NCI-H748 (cell line): ENCODE results near the gene P2RY14.

Experiments used
- DNase-seq: peaks from one replicate; lab custom pipeline; 2025; ENCODE audit not compliant: unreplicated experiment; lab: John Stamatoyannopoulos, UW

Gene P2RY14

DNA sequence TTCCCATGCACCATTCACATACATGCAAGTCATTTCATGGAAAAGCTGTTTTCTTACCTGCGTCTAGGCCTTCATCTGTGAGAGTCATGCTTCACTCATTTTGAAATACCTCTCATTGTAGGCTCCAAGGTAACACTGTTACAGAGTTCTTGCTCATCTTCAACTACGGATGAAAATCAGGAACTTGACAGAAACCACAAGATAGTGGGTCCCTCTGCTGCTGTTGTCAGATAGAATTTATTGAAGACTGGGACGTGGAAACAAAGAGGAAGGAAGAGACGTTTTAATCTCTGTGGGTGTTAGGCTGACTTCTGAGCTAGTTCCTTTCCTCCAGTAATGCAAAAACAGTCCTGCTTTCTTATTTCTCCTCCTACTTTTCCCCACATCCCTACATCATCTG lies at the start of gene P2RY14:
Gene P2RY14, minus strand, starts transcription at position 313 of the 400 bp plus-strand sequence. CDS start 64,226 bp downstream, outside the sequence.
- DNase-seq, result no peak

DNA sequence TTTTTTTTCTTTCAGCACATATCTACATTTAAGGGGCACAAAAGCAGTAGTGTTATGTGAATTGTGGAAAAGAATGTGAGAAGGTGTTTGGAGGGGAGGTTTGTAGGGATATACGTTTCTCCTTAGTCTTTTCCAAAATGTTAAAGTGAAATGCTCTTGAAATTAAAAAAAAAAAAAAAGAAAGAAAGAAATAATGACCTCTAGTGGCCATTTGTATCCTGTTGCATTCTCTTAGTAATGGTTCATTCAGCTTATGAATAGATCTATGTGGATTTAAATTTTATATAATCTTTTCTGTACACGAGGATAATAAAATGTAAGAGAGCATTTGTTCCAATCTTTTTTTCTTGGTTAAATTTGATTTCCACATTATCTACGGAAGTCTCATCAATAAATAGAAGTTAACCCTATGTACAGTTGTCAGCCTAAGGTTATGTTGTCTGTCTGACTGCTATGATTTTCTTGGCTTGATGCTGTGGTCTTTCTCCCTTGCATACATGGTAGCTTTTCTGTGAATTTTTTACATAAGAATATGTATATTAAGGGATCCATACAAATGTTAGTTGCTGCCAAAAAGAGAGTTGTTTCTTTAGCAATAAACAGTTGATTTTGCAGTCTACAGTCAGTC lies 49.3 kb upstream of the P2RY14 start:
- no peak for DNase-seq

DNA sequence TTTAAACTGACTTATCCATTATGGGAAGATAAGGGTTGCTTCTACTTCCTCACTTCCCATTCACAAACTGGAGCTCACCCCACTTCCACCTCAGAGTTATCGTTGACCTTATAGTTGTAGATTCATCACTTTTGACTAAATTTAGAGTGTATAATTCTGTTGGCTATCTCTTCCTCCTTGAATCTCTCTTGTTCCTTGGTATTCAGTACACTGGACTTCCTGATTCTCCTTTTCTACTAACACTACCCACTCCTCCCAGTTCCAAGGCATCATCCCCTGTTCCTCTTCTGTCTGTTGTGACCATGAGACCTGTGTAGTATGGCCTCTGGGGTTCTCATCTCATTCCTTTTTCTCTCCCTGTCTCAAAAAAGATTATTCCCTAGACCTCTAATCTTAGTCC lies 44.2 kb upstream of the P2RY14 start:
- no peak for DNase-seq

DNA sequence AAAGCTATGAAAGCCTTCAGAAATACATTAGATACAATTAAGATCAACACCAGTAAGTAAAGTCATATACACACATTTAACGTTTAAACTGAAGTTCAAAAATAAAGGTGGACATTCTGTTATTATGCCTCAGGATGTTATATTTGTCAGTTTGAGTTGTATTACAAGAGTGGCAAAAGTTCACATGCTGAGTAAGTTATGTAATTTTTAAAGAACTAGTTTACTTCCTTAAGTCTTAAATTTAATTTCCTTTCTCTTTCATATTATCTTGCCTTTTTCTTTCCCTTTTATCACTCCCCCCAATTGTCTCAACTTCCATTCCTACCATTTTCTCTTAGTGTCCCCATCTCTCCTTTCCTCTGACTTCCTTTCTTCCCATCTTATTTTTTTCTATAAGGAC lies 43.2 kb upstream of the P2RY14 start:
- DNase-seq, result no peak

DNA sequence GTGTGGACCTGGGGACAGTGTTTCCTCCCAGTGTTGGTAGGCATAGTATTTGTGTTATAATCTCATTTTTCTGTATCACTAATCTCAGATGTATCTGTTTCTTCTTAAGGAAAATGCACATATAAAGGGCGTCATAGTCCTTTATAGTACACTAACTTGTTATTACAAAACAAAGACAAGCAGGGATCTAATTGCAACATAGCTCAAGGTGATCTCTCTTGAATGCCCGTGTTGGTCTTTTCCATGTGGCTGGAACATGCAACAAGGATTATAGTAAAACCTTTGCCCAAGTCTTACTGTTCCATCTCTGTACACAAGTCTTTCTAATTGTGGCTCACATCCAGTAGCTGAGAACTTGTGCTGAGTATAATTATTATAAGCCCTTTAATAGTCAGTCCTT lies 41.8 kb upstream of the P2RY14 start:
- no peak for DNase-seq

DNA sequence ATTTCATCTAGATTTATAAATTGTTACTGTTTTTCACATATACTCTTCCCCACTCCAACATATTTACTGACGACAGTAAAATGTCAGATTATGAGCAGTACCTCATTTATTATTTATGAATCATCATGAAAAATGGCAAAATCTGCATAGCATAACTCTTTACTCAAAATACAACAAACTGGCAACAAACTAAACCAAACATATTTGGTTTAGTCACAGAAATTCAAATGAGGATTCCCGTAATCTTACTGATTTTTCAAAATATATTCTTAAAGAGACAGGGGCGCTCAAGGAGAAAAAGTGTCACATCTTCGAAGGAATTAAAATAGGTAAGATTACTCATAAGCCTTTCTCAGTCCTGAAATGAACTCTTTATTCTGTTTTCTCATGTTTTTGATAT lies 41.3 kb upstream of the P2RY14 start:
- DNase-seq, result no peak

DNA sequence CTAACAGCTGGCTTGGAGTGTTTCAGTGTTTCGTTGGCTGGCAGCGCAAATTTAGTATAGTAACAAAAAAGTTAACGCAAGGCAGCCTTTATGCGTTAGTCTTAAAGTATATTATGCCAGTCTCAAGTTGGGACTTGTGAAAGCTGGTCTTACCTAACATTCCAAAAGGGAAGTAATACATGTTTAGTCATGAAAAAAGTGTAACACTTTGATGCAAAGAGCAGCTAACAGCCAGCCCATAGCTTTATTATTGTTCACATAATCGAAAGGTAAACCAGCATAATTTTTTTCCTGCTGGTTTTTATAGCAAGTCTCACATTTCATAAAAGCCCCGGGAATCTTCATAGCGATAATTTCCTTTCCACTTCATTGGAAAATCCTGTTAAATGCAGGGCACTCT lies 40.6 kb upstream of the P2RY14 start:
- DNase-seq, result no peak

DNA sequence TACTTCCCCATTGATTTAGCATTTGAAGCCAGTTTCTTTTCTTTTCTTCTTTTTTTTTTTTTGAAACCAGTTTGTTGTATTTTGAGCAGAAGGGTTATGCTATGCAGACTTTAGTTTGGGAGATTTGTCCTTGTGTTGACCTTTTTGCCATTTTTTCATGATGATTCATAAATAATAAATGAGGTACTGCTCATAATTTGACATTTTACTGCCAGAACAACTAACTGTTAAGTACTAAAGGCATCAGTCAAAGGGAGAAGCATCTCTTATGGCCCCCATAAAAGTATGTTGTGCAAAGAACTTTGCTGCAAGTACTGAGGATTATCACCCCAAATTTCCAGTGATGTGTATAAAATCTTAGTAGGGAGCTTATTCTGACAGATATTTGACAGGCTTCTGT lies 40.0 kb upstream of the P2RY14 start:
- DNase-seq, result no peak

DNA sequence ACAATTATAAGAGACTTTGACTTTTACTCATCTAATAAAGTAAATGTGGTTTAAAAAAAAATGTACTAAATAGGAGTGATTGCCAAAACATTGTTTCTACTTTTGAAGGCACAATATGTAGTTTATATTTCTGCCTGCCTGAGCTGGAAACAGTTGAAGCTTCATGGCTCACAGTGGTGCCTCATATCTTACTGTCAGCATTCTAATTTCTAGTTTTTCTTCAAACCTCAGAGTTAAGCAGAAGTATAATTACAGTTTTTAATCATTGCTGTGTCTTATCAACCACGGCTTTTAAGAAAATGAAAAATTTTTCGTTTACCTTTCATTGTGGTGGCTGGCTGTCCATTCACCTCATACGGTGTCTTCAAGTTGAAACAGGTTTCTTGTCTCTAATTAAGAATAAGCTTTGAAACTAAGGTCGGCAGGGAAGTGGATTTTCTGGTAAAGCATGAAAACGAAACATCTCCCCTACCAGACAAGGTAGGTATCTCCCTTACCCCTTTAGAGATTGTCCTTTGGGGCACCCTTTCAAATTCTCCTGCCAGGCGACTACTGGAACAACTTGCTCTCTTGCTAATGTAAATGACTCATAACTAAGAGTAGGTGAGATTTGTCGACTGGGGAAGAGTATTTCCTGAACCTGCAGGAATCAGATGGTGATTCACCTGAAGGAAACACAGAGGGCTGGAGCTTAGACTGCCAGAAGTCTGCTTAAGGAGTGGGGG lies 38.1 kb upstream of the P2RY14 start, which contains the start of gene GPR87:
Gene GPR87, minus strand, starts transcription at position 554 of the 725 bp plus-strand sequence. CDS start 16,720 bp downstream, outside the sequence.
- no peak for DNase-seq

DNA sequence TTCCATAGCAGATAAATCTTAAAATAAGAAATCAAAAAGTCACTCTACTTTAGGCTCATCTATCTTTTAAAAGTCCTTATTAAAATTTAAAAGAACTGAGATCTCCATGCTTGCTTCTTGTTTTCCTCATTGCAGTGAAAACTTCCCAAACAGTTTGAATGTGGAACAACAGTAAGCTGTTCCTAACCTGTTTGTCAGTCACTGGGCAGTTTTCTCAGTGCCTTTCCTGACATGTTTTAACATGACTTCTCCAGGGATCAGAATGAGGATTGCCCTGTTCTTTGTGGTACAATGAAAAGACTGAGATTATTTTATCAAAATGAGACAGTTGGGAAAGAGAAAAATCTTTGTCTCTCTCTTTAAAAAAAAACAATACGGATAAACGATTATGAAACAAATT lies 37.5 kb upstream of the P2RY14 start:
- DNase-seq, result no peak

DNA sequence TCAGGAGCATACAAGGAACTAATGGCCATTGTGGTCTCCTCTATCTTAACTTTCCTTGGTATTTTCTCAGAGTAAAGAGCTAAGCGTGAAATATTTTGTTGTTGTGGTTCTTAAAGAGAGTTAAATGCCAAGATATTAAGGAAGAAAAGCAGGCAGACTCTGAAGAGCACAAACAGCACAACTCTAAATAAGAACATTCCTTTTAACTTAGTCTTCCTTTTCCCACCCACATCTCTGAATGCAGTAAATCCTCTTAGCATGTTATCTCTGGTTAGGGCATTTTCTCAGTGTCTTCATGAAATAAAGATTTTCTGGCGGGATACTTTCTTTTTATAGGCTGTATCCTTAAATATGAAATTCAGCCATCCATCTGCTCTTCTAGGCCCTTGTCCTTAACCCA lies 36.8 kb upstream of the P2RY14 start:
- no peak for DNase-seq

DNA sequence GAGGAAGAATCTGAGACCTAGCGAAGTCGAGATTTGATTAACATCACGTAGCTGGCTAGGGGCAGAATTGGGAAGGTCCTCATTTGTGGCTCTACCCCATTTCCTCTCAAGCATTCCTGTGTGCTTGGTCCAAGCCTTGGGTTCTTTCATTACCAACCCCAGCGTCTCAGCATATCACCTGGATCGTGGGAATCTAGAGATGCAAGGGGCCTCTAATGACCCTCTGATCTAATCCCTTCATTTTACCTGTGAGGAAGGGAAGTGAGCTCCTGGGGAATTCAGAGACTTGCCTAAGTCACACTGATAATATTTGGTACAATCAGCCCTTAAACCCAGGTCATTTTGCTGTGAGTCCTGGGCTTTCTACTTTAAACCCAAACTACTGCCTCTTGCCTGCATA lies 36.3 kb upstream of the P2RY14 start:
- no peak for DNase-seq

DNA sequence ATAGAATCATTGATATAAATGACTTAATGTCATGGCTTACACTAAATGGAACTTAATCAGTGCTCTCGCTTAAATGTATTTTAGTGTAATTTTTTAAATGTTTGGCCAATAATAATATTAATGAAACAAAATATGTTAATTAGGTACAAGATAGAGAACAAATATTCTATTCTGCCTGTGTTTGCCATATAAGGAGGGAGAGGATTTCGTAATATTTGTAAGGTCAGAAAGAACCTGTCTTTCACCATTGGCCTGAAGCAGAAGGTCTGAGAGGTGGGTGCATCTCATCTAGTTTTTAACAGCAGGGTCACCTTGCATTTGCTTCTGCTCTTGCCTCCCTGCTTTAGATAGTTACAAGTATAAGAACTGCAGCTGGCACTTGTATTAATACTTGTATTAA lies 35.8 kb upstream of the P2RY14 start:
- DNase-seq, result no peak

DNA sequence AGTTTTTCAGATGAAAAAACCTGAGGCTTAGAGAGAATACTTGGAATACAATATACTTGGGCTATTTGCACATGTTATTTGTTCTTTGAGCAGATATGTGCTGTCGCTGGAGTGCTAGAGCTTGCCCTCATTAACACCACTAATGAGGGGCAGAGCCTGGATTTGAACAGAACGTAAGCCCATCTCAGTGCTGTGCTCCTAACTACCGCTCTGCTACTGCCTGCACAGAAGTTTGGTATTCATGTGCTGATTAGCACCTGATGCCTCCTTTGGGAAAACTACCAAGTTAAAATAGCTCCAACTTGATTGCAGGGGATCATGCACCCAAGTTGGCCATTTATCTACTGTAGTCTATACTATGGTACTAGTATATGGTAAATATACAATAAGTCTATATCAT lies 34.6 kb upstream of the P2RY14 start:
- DNase-seq, result no peak

DNA sequence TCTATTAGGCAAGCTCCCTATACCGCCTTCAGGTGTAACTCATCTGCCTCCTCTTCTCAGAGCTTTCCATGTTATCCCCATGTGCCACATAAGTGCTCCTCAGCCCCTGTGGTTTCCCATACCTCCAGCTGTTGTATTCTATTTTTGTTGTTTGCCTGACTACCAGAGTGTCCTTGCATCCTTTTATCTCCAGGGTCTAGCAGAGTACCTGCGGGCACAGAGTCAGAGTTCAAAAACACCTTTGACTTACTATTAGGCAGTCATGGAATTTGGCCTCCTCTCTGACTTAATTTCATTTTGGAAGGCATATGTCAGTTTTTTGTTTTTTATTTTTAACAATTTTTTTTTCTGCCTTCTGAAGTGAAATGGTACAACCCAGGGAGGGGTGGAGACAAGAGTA lies 31.2 kb upstream of the P2RY14 start:
- DNase-seq, result no peak

DNA sequence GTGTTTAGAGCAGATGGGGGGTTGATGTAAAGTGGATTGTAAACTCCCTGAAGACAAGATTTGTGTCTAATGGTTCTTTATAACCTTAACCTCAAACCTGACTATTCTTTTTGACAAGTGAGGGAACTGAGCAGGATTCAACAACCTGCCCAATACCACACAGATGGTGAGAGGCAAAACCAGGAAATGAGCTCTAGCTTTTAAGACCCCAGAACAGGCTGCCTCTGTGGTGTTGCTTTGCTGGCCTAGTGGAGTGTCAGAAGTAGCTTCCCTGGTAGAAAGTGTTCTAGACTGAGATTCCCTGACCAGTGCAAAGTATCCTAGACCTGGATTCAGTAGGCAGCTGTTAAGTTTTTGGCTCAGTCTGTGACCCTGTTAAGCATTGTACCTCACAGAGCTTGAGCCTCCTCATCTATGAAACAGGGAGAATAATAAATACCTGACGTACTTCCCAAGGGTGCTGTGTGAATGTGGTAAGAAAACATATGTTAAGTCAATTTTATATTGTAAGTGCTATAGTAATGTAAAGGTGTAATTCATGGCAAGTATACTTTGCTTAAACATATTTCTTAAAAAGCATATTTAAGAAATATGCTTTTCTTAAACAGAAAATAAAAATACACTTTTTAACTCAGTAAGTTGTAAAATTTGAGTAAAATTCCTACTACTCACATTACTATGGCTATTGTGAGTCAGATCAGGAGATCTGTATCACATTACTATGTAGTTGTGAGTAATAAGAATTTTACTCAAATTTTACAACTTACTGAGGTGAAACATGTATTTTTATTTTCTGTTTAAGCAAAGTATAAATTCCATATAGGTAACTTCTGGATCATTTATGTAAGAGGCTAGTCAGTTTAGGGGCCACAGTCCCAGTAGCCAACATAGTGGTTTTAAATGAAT lies 29.5 kb upstream of the P2RY14 start:
- DNase-seq, result no peak

DNA sequence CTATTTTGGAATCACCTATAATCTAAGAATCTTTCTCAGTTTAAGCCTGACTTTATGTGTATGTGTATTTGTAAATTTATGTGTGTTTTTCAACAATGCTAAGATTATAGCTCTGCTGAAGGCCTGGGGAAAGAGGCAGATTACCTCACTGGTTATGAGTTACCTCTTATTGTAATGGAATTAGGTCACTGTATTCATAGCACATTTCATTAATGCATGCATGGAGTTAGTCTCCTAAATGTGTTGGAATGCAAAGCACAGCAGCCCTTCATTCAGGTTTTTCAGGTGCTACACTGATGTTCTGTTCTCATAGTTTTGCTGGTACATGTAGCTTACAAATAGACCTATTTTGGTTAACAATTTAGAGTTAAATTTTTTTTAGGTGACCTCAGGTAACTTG lies 28.8 kb upstream of the P2RY14 start:
- DNase-seq, result no peak

DNA sequence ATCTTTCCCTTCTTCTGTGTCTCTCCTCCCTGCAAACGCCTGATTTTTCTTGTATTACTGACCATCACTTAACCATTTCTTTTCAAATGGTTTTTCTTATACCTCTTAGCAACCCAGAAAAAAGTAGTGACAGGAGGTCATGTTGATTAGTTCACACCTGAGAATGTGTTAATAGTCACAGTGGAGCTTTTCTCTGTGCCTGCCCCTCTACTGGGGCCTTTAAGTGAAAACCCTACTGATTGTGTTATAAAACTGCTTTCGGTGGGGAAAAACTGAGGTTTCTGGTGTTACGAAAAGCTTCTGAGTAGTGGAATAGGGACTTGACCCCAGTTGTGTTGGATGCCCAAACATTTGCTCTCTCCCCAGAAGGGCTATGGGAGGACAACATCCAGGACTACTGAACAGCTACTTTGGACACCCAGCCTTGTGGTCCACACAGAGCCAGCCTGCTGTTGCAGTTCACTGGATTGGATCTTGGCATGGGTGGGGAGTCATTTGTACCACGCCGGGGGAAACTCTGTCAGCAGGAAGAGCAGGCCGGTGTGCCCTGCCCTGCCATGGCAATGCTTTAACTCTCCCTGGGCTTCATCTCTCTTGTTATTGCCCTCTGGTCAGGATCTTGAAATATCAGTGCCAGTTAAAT lies 27.9 kb upstream of the P2RY14 start:
- no peak for DNase-seq

DNA sequence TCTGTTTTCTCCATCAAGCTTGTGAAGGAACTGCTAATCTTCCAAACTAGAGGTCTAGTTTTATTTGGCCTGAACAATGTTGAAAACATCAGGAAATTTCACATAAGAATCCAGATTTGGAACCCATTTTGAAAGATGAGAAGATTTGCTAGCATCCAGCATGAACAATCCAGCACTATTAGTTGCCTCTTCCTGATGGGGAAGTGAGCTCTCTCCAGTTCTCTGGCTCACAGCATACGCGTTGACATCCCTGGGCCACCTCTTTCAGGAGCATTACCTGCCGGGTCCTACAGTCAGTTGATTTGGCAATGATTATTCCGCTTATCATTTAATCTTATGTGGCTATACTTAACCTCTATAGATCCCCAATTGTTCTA lies 27.4 kb upstream of the P2RY14 start:
- DNase-seq, result no peak

DNA sequence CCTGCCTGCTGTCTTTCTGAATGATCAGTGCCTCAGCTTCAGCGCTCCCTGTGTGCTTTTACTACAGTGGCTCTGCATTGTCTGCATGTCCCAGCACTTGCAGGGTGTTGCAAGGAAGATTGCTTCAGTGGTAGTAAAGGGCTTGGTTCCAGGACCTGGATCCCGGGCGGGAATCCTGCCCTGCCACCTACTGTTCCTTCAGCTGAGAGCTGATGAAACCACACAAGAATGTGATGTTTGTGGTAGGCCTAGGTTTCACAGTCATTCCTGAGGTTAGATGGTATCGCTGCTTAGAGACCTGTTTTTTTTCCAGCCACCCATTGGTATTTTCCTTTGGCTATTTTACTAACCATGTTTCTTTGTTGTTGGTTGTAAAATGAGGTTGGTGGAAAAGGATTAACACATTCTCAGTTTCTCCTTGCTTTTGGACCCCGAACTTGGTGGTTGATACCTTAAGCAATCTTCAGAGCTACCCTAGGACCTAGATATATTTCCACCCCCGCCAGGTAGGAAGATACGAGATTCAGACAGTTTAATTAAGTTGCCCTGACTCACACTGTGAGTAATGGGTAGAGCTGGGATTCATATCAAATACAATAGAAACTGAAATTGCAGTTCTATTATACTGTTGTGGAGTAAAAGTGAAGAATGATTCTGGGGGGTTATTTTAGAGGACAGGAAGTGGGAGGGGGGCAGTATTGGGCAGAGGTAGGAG lies 26.9 kb upstream of the P2RY14 start:
- no peak for DNase-seq

DNA sequence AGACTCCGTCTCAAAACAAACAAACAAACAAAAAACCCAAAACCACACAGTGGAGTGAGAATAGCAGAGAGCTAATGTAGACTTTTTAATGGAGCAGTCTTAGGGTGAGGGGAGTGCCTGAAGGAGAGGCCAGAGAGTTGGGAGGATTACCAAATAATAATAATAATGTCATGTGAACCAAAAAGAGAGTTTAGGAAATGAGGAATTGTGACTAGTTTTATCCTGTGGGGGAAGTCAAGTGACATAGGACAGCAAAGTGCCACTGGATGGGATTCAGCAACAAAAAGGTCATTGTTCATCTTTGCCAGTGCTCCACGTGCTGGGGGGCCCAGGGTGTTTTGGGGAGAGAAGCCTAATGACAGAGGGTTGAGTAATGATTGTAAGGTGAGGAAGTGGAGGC lies 25.4 kb upstream of the P2RY14 start:
- DNase-seq, result no peak
